Measurements from ENCODE around the gene CFAP58.

The CFAP58 gene

DNA sequence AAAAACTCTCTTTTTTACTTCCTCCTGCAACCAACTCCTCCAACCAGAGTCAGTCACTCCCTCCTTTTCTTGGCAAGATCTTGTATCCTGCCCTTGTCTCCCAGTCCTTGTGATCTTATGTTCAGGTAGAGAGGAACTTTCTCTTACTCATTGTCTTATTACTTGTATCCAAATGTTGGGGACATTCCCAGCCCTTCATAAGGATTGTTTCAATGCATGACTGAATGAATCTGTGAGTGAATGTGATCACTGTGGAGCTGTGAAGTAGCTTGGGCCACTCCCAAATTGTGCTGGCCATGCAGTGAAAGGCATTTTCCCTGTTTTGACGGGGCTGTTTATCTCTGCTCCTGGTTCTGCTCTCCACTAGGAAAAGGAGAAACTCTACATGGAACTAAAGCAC is 93.7 kb downstream of the CFAP58 start:
- DNase-seq (ENCODE audit: low read depth, low spot score), result no peak
- no peak for TF ChIP-seq CTCF (IDR thresholded peaks at IDR 0.05; ENCODE audit: insufficient read depth, low read length, missing control alignments)
- POLR2A ChIA-PET, result no interaction called here
- H3K4me3 ChIP-seq (ENCODE audit: low read depth, low read length), result no peak overlapping the region
- CTCF ChIA-PET, result interaction anchor here (1.1 to 1.5 kb wide), 2 partner anchors 168 to 173 kb away, joined by 3 to 4 read pairs; no protein-coding TSS in a partner anchor

GRCh38 chr10:104447906-104448305 is 94.3 kb downstream of the CFAP58 start:
- TF ChIP-seq CTCF (IDR thresholded peaks at IDR 0.05; ENCODE audit: insufficient read depth, low read length, missing control alignments), result no peak
- POLR2A ChIA-PET, result no interaction called here
- H3K4me3 ChIP-seq (ENCODE audit: low read depth, low read length), result no peak overlapping the region
- DNase-seq (ENCODE audit: low read depth, low spot score), result no peak
- CTCF ChIA-PET, result interaction anchor here (1.1 to 1.5 kb wide), 5 partner anchors 132 to 173 kb away, joined by 3 to 4 read pairs (median 4); no protein-coding TSS in a partner anchor

DNA sequence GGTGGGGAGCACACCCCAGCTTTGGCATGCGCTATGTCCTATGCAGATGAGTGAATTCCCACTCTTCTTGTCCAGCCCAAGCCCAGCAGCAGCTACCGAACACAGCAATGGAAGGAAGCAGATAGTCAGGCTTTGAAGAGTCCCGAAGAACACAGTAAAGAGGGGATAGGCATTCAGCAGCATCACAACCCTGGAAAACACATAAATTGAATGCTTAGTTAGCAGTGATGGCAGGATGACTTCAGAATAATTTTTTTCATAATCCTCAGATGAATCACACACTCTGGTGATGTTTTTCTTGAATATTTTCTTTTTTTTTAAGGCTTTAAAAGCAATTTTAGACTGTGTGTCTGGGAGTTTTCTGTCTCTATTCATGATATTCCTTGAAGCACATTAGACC is 95.8 kb downstream of the CFAP58 start:
- DNase-seq (ENCODE audit: low read depth, low spot score), result no peak
- ChIA-PET CTCF (interaction anchor here (1.3 to 1.4 kb wide), 2 partner anchors 129 to 158 kb away, joined by 4 read pairs; no protein-coding TSS in a partner anchor), POLR2A (no interaction called here)
- H3K4me3 ChIP-seq (ENCODE audit: low read depth, low read length), result no peak overlapping the region
- TF ChIP-seq CTCF (IDR thresholded peaks at IDR 0.05; ENCODE audit: insufficient read depth, low read length, missing control alignments), result no peak

- no peak for TF ChIP-seq CTCF (IDR thresholded peaks at IDR 0.05; ENCODE audit: insufficient read depth, low read length, missing control alignments)
- ChIA-PET POLR2A (no interaction called here), CTCF (interaction anchor here (1.4 kb wide), 1 partner anchor 128 kb away, joined by 4 read pairs; no protein-coding TSS in a partner anchor)
- DNase-seq (ENCODE audit: low read depth, low spot score), result no peak
- no peak overlapping the region for H3K4me3 ChIP-seq (ENCODE audit: low read depth, low read length)
Observed at GRCh38 chr10:104450490-104450889, 96.9 kb downstream of the CFAP58 start.

DNA sequence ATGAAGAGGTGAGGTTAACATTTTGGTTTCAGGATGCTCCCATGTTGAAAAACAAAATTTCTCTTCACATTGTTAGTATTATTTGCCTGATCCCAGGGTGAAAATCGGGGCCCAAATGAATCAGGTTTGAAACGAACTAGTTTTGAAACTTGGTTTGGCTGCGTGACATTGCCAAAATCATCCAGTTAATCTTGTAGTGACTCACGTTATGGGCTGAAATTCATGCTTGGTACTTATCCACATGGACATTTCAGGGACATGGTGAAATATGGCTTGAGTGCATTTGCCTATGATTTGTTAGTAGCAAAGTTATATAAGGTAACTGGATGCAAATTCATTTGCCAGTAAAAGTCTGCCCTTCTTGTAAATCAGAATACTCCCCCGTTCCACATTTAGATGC is 97.3 kb downstream of the CFAP58 start:
- no peak overlapping the region for H3K4me3 ChIP-seq (ENCODE audit: low read depth, low read length)
- ChIA-PET CTCF (interaction anchor here (1.4 kb wide), 1 partner anchor 127 kb away, joined by 4 read pairs; no protein-coding TSS in a partner anchor), POLR2A (no interaction called here)
- TF ChIP-seq CTCF (IDR thresholded peaks at IDR 0.05; ENCODE audit: insufficient read depth, low read length, missing control alignments), result no peak
- no peak for DNase-seq (ENCODE audit: low read depth, low spot score)

DNA sequence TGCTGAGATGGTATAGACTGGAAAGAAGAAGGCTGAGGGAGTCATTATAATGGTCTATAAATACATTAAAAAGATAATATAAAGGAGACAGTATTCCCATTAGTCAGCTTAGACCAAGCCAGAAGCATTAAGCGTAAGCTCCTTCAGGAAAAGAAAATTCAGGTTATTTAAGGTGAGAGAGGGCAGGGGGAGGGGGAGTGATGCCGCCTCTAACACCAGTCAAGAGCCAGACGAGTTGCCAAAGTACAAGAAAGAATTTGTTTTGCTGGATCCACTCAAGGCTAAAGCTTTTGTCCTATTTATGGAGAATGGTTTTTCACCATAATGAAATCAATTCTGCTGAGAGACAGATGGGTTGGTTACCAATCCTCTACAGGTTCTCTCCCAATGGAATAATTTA is 99.3 kb downstream of the CFAP58 start:
- H3K4me3 ChIP-seq (ENCODE audit: low read depth, low read length), result no peak overlapping the region
- CTCF ChIA-PET, result no interaction called here
- no peak for DNase-seq (ENCODE audit: low read depth, low spot score)
- TF ChIP-seq CTCF (IDR thresholded peaks at IDR 0.05; ENCODE audit: insufficient read depth, low read length, missing control alignments), result no peak
- POLR2A ChIA-PET, result no interaction called here
